Heart left ventricle (tissue), 13 donors: ENCODE data around the gene FMN2.

Source experiments
- POLR2A ChIP-seq, 2 donors: fragments of 450-650 bp; IDR thresholded peaks; one replicate each; pipeline ENCODE4 v1.6.1; 2017; ENCODE audit warnings: antibody characterized with exemption in 2 of 2, mild to moderate bottlenecking in 2 of 2, moderate library complexity in 2 of 2
- TF ChIP-seq, protein P1 (sequence below), 12 donors: fragments of 200-600 bp; sonication (generic) in 4 of 12; IDR thresholded peaks; one replicate each; pipeline versions ENCODE4 v1.5.0 to v1.8.0; 2018 to 2022; ENCODE audit warnings: antibody characterized with exemption in 12 of 12, mild to moderate bottlenecking in 5 of 12
- donor health status: ischemic (EF 13 %, LVEDD 7.1; RV severe dilation, severe dysfunction).
- donor health status: DM: no; HTN: yes; CAD: no.
- donor health status: DM: no; HTN: no; CAD: no.
- donor health status: ischemic (EF 25% LVEDD 6.9; RV normal size, moderate dysfunction).
- donor health status: ischemic (EF 25% LVEDD 5.7; RV mildly dilated, moderate dysfunction).
- donor health status: ischemic (EF 35%, LVEDD 5.7; RV mildly dilated, moderate dysfunction).
- donor health status: nonischemic (EF 11% LVEDD 7.7; RV severe dilation, severe dysfunction).
- donor health status: DM: yes; HTN: yes; CAD: no.
- donor health status: PGD.
- donor health status: ischemic (EF 29% LVEDD 5.4; RV normal size, mild dysfunction).
- donor health status: nonischemic (EF 23%, LVEDD 6.1; RV moderate dilation, normal function).

DNA sequence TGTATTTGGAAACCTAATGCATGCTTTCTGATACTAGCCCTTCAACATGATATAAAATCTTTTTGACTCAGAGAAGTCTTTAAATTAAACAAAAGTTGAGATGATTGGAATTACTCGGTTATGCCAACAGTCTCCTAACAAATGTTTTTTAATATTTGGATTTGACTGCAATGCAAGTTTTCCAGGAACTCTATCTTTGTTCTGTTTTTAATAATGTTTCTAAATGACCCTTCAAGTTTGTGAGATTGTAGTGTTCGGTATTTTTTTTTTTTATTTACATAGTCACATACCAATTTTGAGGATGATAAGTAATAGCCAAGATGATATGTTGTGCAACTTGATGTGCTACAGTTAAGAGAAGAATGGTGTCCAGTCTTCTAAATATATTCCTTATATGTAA, 258.0 kb downstream of the FMN2 start:
- TF ChIP-seq, protein P1, sequence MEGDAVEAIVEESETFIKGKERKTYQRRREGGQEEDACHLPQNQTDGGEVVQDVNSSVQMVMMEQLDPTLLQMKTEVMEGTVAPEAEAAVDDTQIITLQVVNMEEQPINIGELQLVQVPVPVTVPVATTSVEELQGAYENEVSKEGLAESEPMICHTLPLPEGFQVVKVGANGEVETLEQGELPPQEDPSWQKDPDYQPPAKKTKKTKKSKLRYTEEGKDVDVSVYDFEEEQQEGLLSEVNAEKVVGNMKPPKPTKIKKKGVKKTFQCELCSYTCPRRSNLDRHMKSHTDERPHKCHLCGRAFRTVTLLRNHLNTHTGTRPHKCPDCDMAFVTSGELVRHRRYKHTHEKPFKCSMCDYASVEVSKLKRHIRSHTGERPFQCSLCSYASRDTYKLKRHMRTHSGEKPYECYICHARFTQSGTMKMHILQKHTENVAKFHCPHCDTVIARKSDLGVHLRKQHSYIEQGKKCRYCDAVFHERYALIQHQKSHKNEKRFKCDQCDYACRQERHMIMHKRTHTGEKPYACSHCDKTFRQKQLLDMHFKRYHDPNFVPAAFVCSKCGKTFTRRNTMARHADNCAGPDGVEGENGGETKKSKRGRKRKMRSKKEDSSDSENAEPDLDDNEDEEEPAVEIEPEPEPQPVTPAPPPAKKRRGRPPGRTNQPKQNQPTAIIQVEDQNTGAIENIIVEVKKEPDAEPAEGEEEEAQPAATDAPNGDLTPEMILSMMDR (IDR thresholded peaks at IDR 0.05): no peak
- no peak for TF ChIP-seq POLR2A (IDR thresholded peaks at IDR 0.05)
